ENCODE measurements around the gene CDH22.

Gene CDH22

DNA sequence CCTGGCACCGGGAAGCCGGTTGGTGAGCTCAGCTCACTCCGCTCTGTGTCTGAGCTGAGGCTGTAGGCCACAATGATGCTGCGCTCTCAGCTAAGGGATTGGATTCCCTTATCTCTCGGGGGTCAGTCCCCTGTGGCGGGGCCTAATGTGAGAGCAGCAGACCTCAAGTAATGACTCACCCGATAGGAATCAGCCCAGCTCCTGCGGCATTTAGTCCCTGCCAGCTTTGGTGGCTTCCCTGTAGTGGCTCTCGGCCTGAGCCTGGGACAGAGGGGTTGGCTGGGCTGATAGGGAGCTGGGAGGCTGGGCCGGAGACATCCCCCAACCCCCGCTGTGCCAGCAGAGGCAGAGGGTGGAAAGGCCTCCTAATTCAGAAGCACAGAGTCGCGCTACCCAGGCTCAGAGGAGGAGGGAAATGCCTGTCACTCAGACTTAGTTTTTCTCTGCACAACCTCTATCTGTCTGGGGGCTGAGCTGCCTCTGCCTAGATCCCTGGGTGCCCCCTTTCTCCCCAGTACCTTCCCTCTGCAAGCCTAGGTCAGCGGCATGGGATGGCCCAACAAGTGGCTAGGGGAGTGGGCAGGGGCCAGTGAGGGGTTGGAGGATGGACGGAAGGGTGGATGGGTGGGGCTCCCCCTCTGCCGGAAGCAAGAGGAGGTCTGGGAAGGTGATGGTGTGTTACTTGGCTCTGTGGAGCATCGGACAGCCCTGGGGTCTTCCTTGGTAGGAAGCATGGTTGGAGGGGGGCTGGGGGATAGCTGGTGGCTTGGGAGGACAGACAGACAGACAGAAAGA lies 92.2 kb downstream of the CDH22 start:
- H3K4me3 ChIP-seq (ENCODE audit: severe bottlenecking): no peak overlapping the region
- TF ChIP-seq, protein P1, sequence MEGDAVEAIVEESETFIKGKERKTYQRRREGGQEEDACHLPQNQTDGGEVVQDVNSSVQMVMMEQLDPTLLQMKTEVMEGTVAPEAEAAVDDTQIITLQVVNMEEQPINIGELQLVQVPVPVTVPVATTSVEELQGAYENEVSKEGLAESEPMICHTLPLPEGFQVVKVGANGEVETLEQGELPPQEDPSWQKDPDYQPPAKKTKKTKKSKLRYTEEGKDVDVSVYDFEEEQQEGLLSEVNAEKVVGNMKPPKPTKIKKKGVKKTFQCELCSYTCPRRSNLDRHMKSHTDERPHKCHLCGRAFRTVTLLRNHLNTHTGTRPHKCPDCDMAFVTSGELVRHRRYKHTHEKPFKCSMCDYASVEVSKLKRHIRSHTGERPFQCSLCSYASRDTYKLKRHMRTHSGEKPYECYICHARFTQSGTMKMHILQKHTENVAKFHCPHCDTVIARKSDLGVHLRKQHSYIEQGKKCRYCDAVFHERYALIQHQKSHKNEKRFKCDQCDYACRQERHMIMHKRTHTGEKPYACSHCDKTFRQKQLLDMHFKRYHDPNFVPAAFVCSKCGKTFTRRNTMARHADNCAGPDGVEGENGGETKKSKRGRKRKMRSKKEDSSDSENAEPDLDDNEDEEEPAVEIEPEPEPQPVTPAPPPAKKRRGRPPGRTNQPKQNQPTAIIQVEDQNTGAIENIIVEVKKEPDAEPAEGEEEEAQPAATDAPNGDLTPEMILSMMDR (IDR thresholded peaks at IDR 0.05; ENCODE audit: poor library complexity, severe bottlenecking): no peak
- no peak overlapping the region for H3K27ac ChIP-seq (ENCODE audit: poor library complexity, severe bottlenecking)
- H3K4me1 ChIP-seq (ENCODE audit: insufficient read depth, poor library complexity, severe bottlenecking): peaks cover 3% of the 10 kb centered on the region
- ATAC-seq (ENCODE audit: low read depth) (peak; percentile 18; the same call in 2 of the 3 replicates), DNase-seq (ENCODE audit: low spot score) (peak; percentile 77)
- H3K9me3 ChIP-seq (ENCODE audit: severe bottlenecking): no peaks in the 10 kb centered on the region
- no peaks in the 10 kb centered on the region for H3K27me3 ChIP-seq (ENCODE audit: insufficient read depth, poor library complexity, severe bottlenecking)
- no peaks in the 10 kb centered on the region for H3K36me3 ChIP-seq (ENCODE audit: low read depth)

DNA sequence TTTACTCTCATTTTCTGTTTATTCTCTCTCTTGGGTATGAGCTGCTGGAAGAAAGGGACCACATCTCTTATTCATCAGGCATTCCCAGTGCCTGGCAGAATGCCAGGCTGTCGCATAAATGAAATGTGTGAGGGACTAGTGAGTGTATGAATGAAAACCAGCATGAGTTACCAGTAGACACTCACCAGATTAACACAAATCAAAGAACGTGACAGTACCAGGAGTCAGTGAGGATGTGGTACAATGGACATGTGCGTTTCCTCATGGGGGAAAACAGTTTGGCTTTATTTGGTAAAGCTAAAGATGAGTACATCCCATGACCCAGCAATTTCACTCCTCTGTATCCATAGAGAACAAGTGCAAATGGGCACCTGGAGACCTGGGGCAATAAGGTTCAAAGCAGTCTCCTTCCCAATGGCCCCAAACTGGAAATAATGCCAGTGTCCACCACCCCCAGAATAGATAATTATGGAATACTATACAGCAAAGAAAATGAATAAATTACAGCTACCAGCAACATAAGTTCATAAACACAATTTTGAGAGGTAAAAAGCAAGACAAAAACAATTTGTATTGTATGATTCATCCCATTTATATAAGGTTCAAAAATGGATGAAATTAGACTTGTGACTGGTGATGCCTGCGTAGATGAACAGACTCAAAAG lies 93.3 kb downstream of the CDH22 start:
- TF ChIP-seq, protein P1 (IDR thresholded peaks at IDR 0.05; ENCODE audit: poor library complexity, severe bottlenecking): no peak
- DNase-seq (ENCODE audit: low spot score) (no peak), ATAC-seq (ENCODE audit: low read depth) (no peak)
- no peak overlapping the region for H3K4me3 ChIP-seq (ENCODE audit: severe bottlenecking)
- peaks cover 3% of the 10 kb centered on the region for H3K4me1 ChIP-seq (ENCODE audit: insufficient read depth, poor library complexity, severe bottlenecking)
- H3K9me3 ChIP-seq (ENCODE audit: severe bottlenecking): no peaks in the 10 kb centered on the region
- no peaks in the 10 kb centered on the region for H3K27me3 ChIP-seq (ENCODE audit: insufficient read depth, poor library complexity, severe bottlenecking)
- H3K27ac ChIP-seq (ENCODE audit: poor library complexity, severe bottlenecking): no peak overlapping the region
- no peaks in the 10 kb centered on the region for H3K36me3 ChIP-seq (ENCODE audit: low read depth)

DNA sequence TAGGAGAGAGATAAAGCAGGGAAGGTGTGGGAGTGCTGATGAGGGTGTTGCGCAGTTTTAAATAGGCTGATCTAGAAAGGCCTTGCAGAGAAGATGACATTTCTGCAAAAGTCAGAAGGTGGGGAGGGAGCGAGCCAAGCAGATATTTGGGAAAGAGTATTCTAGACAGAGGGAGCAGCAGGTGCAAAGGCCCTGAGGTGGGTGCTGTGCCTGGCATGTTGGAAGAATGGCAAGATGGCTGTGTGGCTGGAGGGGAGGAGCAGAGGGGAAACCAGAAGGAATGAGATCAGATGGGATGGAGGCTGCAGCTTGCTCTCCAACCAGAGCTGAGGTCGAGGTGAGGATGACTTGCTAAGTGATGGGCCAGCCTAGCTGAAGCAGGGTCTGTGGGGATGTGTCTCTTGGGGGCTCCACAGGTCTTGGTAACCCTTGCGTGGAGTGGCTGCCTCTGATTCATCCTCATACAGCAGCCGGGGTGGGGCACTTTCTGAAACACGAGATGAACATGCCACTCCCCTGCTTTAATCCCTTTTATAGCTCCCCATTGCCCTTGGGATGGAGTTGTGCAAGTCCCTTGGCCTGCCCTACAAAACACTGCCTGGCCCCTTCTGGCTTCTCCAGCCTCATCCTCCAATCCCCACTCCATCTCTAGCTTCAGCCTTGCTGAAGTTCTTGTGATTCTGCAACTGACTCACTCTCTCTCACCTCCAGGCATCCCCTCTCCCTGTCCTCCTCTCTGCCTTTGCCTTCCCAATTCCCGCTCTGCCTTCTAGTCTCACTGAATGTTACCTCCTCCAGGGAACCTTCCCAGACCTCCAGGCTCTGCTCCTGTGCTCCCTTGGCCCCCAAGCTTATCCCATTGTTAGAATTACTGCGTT lies 94.1 kb downstream of the CDH22 start:
- Histone ChIP-seq H3K4me3 (ENCODE audit: severe bottlenecking) (no peak overlapping the region), H3K27me3 (ENCODE audit: insufficient read depth, poor library complexity, severe bottlenecking) (no peaks in the 10 kb centered on the region), H3K9me3 (ENCODE audit: severe bottlenecking) (no peaks in the 10 kb centered on the region), H3K36me3 (ENCODE audit: low read depth) (no peaks in the 10 kb centered on the region), H3K4me1 (ENCODE audit: insufficient read depth, poor library complexity, severe bottlenecking) (peaks cover 3% of the 10 kb centered on the region), H3K27ac (ENCODE audit: poor library complexity, severe bottlenecking) (no peak overlapping the region)
- DNase-seq (ENCODE audit: low spot score) (peak; percentile 75), ATAC-seq (ENCODE audit: low read depth) (peak; percentile 54)
- TF ChIP-seq, protein P1 (IDR thresholded peaks at IDR 0.05; ENCODE audit: poor library complexity, severe bottlenecking): no peak

DNA sequence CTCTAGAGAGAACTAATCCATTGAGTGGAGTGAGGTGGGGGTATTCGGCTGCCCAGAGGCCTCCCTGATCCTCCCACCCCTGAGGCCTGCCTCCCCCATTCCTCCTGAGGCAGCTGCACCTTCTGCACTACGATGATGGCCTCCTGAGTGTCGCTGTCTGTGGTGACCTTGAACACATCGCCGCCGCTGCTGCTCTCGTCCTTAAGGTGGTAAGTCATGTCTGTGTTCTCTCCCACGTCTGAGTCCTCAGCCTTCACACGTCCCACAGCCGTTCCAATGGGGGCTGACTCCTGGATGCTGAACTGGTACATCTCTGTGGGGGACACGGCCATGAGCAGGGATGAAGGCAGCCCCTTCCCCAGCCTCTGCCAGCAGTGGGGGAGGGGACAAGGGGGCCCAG lies 95.4 kb downstream of the CDH22 start:
- TF ChIP-seq, protein P1 (IDR thresholded peaks at IDR 0.05; ENCODE audit: poor library complexity, severe bottlenecking): no peak
- ATAC-seq (ENCODE audit: low read depth): no peak
- H3K36me3 ChIP-seq (ENCODE audit: low read depth): no peaks in the 10 kb centered on the region

More for the DNA sequence above, 95.4 kb downstream of the CDH22 start:
- no peak for DNase-seq (ENCODE audit: low spot score)
- Histone ChIP-seq H3K9me3 (ENCODE audit: severe bottlenecking) (no peaks in the 10 kb centered on the region), H3K27me3 (ENCODE audit: insufficient read depth, poor library complexity, severe bottlenecking) (no peaks in the 10 kb centered on the region), H3K27ac (ENCODE audit: poor library complexity, severe bottlenecking) (no peak overlapping the region), H3K4me1 (ENCODE audit: insufficient read depth, poor library complexity, severe bottlenecking) (peaks cover 3% of the 10 kb centered on the region), H3K4me3 (ENCODE audit: severe bottlenecking) (no peak overlapping the region)
